ENCODE results near the gene BPTF.
A peak's percentile ranks its signal among the peaks of the same experiment; 100 is the strongest.
"Not testable (repeated sequence)": the region's sequence is repeated elsewhere in the genome, so short reads cannot be mapped to it uniquely, and the experiment has no call there.

BPTF gene

DNA sequence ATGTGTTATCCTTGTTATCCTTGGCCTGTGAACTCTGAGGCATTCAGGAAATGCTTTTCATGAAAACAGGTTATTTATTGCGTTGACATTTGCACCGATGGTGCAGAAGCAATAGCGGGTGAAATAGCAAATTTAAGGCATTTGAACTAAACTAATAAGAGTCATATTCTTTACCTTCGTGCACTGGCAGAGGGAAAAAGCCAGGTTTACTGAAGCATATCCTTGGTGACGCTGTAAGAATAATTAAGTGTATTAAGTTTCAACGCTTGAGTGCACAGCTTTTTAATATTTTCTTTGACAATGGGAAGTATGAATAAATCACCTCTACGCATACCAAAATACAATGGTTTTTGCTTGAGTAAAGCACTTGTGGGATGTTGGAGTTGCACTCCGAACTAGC is 196.7 kb downstream of the BPTF start:
- Mint-ChIP-seq H3K4me3 (no peak overlapping the region), H3K27me3 (ENCODE audit: low read depth, poor library complexity) (peaks cover 12% of the 10 kb centered on the region), H3K27ac (no peak overlapping the region), H3K9me3 (no peaks in the 10 kb centered on the region), H3K36me3 (ENCODE audit: low read depth) (no peaks in the 10 kb centered on the region), H3K4me1 (peaks cover 17% of the 10 kb centered on the region)
- no peak for TF ChIP-seq CTCF (IDR thresholded peaks at IDR 0.05)
- DNase-seq, result no peak

- H3K27me3 Mint-ChIP-seq (ENCODE audit: low read depth, poor library complexity), result peaks cover 12% of the 10 kb centered on the region
- not testable (repeated sequence) for DNase-seq
Observed at GRCh38 chr17:68022547-68022946, 197.2 kb downstream of the BPTF start.

GRCh38 chr17:68029512-68030215 is 204.4 kb downstream of the BPTF start:
- peaks cover 3% of the 10 kb centered on the region for H3K27me3 Mint-ChIP-seq (ENCODE audit: low read depth, poor library complexity)
- peaks cover 29% of the 10 kb centered on the region for H3K4me1 Mint-ChIP-seq
- H3K36me3 Mint-ChIP-seq (ENCODE audit: low read depth), result no peaks in the 10 kb centered on the region
- no peak overlapping the region for H3K4me3 Mint-ChIP-seq
- no peak for DNase-seq
- peak overlapping the region; percentile 95 for H3K27ac Mint-ChIP-seq
- H3K9me3 Mint-ChIP-seq, result no peaks in the 10 kb centered on the region
- TF ChIP-seq CTCF (IDR thresholded peaks at IDR 0.05), result no peak

More at GRCh38 chr17:68022547-68022946, 197.2 kb downstream of the BPTF start:
- H3K36me3 Mint-ChIP-seq (ENCODE audit: low read depth); H3K27ac Mint-ChIP-seq; H3K4me3 Mint-ChIP-seq; H3K9me3 Mint-ChIP-seq: not testable (repeated sequence)
- H3K4me1 Mint-ChIP-seq, result peaks cover 16% of the 10 kb centered on the region

Measured in nephron progenitor cell (in vitro differentiated cells).